ENCODE measurements around the gene FHL1.

Gene FHL1

DNA sequence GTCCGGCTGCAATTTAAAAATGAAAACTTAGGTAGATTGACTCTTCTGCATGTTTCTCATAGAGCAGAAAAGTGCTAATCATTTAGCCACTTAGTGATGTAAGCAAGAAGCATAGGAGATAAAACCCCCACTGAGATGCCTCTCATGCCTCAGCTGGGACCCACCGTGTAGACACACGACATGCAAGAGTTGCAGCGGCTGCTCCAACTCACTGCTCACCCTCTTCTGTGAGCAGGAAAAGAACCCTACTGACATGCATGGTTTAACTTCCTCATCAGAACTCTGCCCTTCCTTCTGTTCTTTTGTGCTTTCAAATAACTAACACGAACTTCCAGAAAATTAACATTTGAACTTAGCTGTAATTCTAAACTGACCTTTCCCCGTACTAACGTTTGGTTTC is 62.9 kb downstream of the FHL1 start:
- H3K4me1 ChIP-seq = no peaks in the 10 kb centered on the region

DNA sequence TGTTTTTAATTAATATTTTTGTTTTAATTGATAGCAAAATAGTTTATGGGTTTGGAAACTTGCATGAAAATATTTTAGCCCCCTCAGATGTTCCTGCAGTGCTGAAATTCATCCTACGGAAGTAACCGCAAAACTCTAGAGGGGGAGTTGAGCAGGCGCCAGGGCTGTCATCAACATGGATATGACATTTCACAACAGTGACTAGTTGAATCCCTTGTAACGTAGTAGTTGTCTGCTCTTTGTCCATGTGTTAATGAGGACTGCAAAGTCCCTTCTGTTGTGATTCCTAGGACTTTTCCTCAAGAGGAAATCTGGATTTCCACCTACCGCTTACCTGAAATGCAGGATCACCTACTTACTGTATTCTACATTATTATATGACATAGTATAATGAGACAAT is 63.5 kb downstream of the FHL1 start:
- no peak for DNase-seq
- H3K4me3 ChIP-seq (ENCODE audit: low read depth, low read length) = no peak overlapping the region
- H3K27me3 ChIP-seq = no peaks in the 10 kb centered on the region
- TF ChIP-seq, protein P1, sequence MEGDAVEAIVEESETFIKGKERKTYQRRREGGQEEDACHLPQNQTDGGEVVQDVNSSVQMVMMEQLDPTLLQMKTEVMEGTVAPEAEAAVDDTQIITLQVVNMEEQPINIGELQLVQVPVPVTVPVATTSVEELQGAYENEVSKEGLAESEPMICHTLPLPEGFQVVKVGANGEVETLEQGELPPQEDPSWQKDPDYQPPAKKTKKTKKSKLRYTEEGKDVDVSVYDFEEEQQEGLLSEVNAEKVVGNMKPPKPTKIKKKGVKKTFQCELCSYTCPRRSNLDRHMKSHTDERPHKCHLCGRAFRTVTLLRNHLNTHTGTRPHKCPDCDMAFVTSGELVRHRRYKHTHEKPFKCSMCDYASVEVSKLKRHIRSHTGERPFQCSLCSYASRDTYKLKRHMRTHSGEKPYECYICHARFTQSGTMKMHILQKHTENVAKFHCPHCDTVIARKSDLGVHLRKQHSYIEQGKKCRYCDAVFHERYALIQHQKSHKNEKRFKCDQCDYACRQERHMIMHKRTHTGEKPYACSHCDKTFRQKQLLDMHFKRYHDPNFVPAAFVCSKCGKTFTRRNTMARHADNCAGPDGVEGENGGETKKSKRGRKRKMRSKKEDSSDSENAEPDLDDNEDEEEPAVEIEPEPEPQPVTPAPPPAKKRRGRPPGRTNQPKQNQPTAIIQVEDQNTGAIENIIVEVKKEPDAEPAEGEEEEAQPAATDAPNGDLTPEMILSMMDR (IDR thresholded peaks at IDR 0.05; ENCODE audit: low read depth, low read length) = no peak
- peaks cover 7% of the 10 kb centered on the region for H3K36me3 ChIP-seq
- H3K9me3 ChIP-seq = no peaks in the 10 kb centered on the region
- H3K4me1 ChIP-seq = no peaks in the 10 kb centered on the region

More for the DNA sequence above, 62.9 kb downstream of the FHL1 start:
- DNase-seq = no peak
- no peak overlapping the region for H3K4me3 ChIP-seq (ENCODE audit: low read depth, low read length)
- H3K36me3 ChIP-seq = peaks cover 7% of the 10 kb centered on the region
- no peaks in the 10 kb centered on the region for H3K27me3 ChIP-seq
- H3K9me3 ChIP-seq = no peaks in the 10 kb centered on the region
- TF ChIP-seq, protein P1 (IDR thresholded peaks at IDR 0.05; ENCODE audit: low read depth, low read length) = no peak

DNA sequence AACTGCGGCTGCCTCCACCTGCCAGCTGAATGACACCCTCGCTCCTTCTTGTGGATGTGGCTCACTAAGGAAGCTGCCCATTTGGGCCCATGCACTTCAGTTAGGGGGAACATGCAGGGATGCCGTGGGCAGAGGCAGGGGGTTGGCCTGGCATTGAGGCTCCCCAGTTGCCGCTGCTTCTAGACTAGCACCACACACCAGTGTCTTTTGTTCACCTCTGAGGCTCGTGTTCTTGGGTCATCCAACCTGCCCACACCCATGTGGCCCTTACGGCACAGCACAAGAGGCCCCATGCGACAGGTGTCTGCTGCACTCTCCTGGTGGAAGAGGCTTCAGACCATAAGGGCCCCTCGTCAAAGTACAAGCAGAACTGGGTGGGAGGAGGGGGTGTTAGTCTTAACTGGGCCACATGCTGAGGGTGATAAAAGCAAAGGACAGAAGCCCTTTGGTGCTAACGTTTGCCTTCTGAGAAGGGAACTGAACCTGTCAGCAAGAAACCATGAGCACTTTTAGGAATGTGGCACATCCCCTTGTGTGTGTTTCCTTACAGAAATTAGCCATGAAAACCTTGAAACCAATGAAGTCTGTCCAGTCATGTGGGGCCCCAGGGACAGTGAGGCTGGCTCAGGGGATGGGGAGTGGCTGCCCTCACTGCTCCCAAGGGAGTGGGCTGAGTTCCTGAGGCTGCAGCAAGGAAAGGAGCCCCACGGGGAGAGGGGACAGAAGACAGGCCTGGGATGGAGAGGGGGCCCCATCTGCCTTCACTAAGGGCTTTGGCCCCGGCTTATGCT is 64.6 kb downstream of the FHL1 start:
- H3K9me3 ChIP-seq = no peaks in the 10 kb centered on the region
- H3K36me3 ChIP-seq = peaks cover 7% of the 10 kb centered on the region
- no peak overlapping the region for H3K4me3 ChIP-seq (ENCODE audit: low read depth, low read length)
- no peaks in the 10 kb centered on the region for H3K4me1 ChIP-seq
- no peaks in the 10 kb centered on the region for H3K27me3 ChIP-seq
- DNase-seq = no peak
- TF ChIP-seq, protein P1 (IDR thresholded peaks at IDR 0.05; ENCODE audit: low read depth, low read length) = no peak

- no peak for DNase-seq
- Histone ChIP-seq H3K4me1 (no peaks in the 10 kb centered on the region), H3K9me3 (no peaks in the 10 kb centered on the region), H3K36me3 (peaks cover 7% of the 10 kb centered on the region), H3K4me3 (ENCODE audit: low read depth, low read length) (no peak overlapping the region), H3K27me3 (no peaks in the 10 kb centered on the region)
- TF ChIP-seq, protein P1 (IDR thresholded peaks at IDR 0.05; ENCODE audit: low read depth, low read length) = no peak
These were observed 65.3 kb downstream of the FHL1 start for GRCh38 chrX:136212557-136213111.

DNA sequence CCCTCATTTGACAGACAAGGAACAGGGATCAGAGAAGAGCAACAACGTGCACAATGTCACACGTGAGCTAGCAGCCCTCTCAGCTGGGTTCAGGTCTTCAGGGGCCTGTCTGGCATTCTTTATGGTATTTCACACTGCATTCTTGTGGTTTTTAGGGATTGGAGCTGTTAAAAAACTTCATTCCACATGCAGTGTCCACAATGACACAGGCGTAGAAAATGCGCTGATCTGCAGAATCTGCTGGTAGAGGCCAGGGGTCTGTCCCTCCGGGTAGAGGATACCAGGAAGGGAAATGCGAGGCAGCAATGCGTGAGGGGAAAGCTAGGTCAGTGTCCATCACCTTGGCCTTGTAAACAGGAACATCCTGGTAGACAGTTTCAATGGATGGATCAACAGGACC is 67.2 kb downstream of the FHL1 start:
- TF ChIP-seq, protein P1 (IDR thresholded peaks at IDR 0.05; ENCODE audit: low read depth, low read length) = no peak
- no peak for DNase-seq
- peaks cover 2% of the 10 kb centered on the region for H3K36me3 ChIP-seq
- no peaks in the 10 kb centered on the region for H3K27me3 ChIP-seq
- no peak overlapping the region for H3K4me3 ChIP-seq (ENCODE audit: low read depth, low read length)
- no peaks in the 10 kb centered on the region for H3K4me1 ChIP-seq
- no peaks in the 10 kb centered on the region for H3K9me3 ChIP-seq

DNA sequence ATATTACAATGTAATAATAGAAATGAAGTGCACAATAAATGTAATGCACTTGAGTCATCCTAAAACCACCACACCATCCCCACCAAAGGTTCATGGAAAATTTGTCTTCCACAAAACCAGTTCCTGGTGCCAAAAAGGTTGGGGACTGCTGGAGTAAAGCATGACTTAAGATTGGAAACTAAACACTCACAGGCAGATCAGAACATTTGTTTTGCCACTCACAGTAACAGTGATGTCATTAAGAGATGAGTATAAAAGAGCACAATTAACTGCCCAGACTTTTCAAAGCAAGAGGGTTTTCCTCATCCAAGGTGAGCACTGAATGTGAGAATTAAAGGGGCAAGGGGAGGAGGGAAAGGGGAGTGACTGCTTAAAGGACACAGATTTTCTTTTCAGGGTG is 68.2 kb downstream of the FHL1 start:
- H3K9me3 ChIP-seq = no peaks in the 10 kb centered on the region
- TF ChIP-seq, protein P1 (IDR thresholded peaks at IDR 0.05; ENCODE audit: low read depth, low read length) = no peak
- no peak for DNase-seq
- no peak overlapping the region for H3K4me3 ChIP-seq (ENCODE audit: low read depth, low read length)
- H3K4me1 ChIP-seq = no peaks in the 10 kb centered on the region
- H3K36me3 ChIP-seq = peaks cover 6% of the 10 kb centered on the region
- no peaks in the 10 kb centered on the region for H3K27me3 ChIP-seq
